HTERT RPE-1 (cell line): ENCODE data around the gene SGPP2.
"Not testable (repeated sequence)": the region's sequence is repeated elsewhere in the genome, so short reads cannot be mapped to it uniquely, and the experiment has no call there.

ENCODE experiments used
- in situ Hi-C: fragments of 300-500 bp; cut with MboI; formaldehyde crosslinking; loops from 4 replicates; pipeline ENCODE4 v1.14.3; 2020; ENCODE audit warnings: low sequenced_read_pairs

Gene SGPP2

GRCh38 chr2:222424276-222424728 is at the start of gene SGPP2:
Gene SGPP2, plus strand, starts transcription at chr2:222424543. Its CDS starts 60 bp downstream, at chr2:222424603.
- in situ Hi-C loops = no loop called here

- in situ Hi-C loops = no loop called here
Measured at GRCh38 chr2:222375798-222376197, 48.5 kb upstream of the SGPP2 start.

- in situ Hi-C loops = no loop called here
Measured at GRCh38 chr2:222380456-222380855, 43.9 kb upstream of the SGPP2 start.

GRCh38 chr2:222381566-222381965 is 42.8 kb upstream of the SGPP2 start:
- in situ Hi-C loops = no loop called here

- in situ Hi-C loops = no loop called here
Measured at GRCh38 chr2:222383255-222383654, 41.1 kb upstream of the SGPP2 start.

- in situ Hi-C loops = no loop called here
Measured at GRCh38 chr2:222391743-222392285, 32.5 kb upstream of the SGPP2 start.

- in situ Hi-C loops = no loop called here
Measured at GRCh38 chr2:222393733-222394267, 30.5 kb upstream of the SGPP2 start.

- in situ Hi-C loops = no loop called here
Measured at GRCh38 chr2:222398446-222398885, 25.9 kb upstream of the SGPP2 start.

GRCh38 chr2:222399038-222399783 is 25.1 kb upstream of the SGPP2 start:
- in situ Hi-C loops = no loop called here

GRCh38 chr2:222404151-222404905 is 20.0 kb upstream of the SGPP2 start:
- in situ Hi-C loops = no loop called here

- in situ Hi-C loops = no loop called here
Measured at GRCh38 chr2:222408684-222409083, 15.7 kb upstream of the SGPP2 start.

- in situ Hi-C loops = no loop called here
Measured at GRCh38 chr2:222410534-222410933, 13.8 kb upstream of the SGPP2 start.

- in situ Hi-C loops = not testable (repeated sequence)
Measured at GRCh38 chr2:222412334-222412733, 12.0 kb upstream of the SGPP2 start.

- in situ Hi-C loops = no loop called here
Measured at GRCh38 chr2:222413295-222413911, 10.9 kb upstream of the SGPP2 start.

- in situ Hi-C loops = no loop called here
Measured at GRCh38 chr2:222418739-222419138, 5.6 kb upstream of the SGPP2 start.

- in situ Hi-C loops = no loop called here
Measured at GRCh38 chr2:222420508-222420907, 3.8 kb upstream of the SGPP2 start.

- in situ Hi-C loops = no loop called here
Measured at GRCh38 chr2:222421626-222422025, 2.7 kb upstream of the SGPP2 start.

- in situ Hi-C loops = no loop called here
Measured at GRCh38 chr2:222423186-222423585, 1.2 kb upstream of the SGPP2 start.

GRCh38 chr2:222423632-222424275 is 589 bp upstream of the SGPP2 start:
- in situ Hi-C loops = no loop called here
